Activated naive CD8-positive, alpha-beta T cell treated with anti-CD3 and anti-CD28 coated beads for 36 hours (primary cell): Measurements from ENCODE around the gene UNCX. TPM values are rescaled to one million over a fixed set of nuclear protein-coding genes. Genes with fewer than 3 reads are reported as not detected.
"Not testable (repeated sequence)": the region's sequence is repeated elsewhere in the genome, so short reads cannot be mapped to it uniquely, and the experiment has no call there.

Source experiments
- DNase-seq: peaks from one replicate; pipeline ENCODE4 v3.0.0; 2021
- H3K27ac Mint-ChIP-seq: one replicate; pipeline ENCODE4 v1.8.0; 2022; ENCODE audit warnings: mild to moderate bottlenecking, moderate library complexity, mixed read lengths
- H3K27me3 Mint-ChIP-seq: one replicate; pipeline ENCODE4 v1.8.0; 2022; ENCODE audit warnings: mild to moderate bottlenecking, mixed read lengths
- H3K36me3 Mint-ChIP-seq: one replicate; pipeline ENCODE4 v1.8.0; 2021; ENCODE audit warnings: mild to moderate bottlenecking, mixed read lengths
- H3K4me1 Mint-ChIP-seq: one replicate; pipeline ENCODE4 v1.8.0; 2021; ENCODE audit warnings: mixed read lengths
- H3K4me3 Mint-ChIP-seq: one replicate; pipeline ENCODE4 v1.8.0; 2022; ENCODE audit warnings: mild to moderate bottlenecking, moderate library complexity, mixed read lengths
- H3K9me3 Mint-ChIP-seq: one replicate; pipeline ENCODE4 v1.8.0; 2022; ENCODE audit warnings: mixed read lengths
- total RNA-seq, 2 experiments: library from RNA; stranded (reverse); gene quantifications; one replicate each; pipeline ENCODE4 v1.2.3, GENCODE V29; 2021

The UNCX gene
- total RNA-seq, 2 experiments from 2014 or later, result not detected

GRCh38 chr7:1278543-1278942 lies 45.9 kb downstream of the UNCX start:
- no peak overlapping the region for H3K4me3 Mint-ChIP-seq
- H3K27ac Mint-ChIP-seq, result no peak overlapping the region
- H3K36me3 Mint-ChIP-seq, result no peaks in the 10 kb centered on the region
- DNase-seq, result no peak
- H3K4me1 Mint-ChIP-seq, result no peaks in the 10 kb centered on the region
- H3K27me3 Mint-ChIP-seq, result peaks cover 19% of the 10 kb centered on the region
- H3K9me3 Mint-ChIP-seq, result peaks cover 4% of the 10 kb centered on the region

GRCh38 chr7:1279041-1279440 lies 46.4 kb downstream of the UNCX start:
- Mint-ChIP-seq H3K27me3 (peaks cover 19% of the 10 kb centered on the region), H3K9me3 (peaks cover 4% of the 10 kb centered on the region), H3K27ac (no peak overlapping the region), H3K36me3 (no peaks in the 10 kb centered on the region), H3K4me3 (no peak overlapping the region), H3K4me1 (no peaks in the 10 kb centered on the region)
- no peak for DNase-seq

- not testable (repeated sequence) for H3K4me1 Mint-ChIP-seq, H3K9me3 Mint-ChIP-seq, H3K36me3 Mint-ChIP-seq, H3K27ac Mint-ChIP-seq, H3K4me3 Mint-ChIP-seq, DNase-seq
- H3K27me3 Mint-ChIP-seq, result peaks cover 15% of the 10 kb centered on the region
Observed at GRCh38 chr7:1279895-1280294, 47.2 kb downstream of the UNCX start.

- H3K4me3 Mint-ChIP-seq, result no peak overlapping the region
- no peak overlapping the region for H3K27ac Mint-ChIP-seq
- DNase-seq, result no peak
- H3K4me1 Mint-ChIP-seq, result no peaks in the 10 kb centered on the region
- no peaks in the 10 kb centered on the region for H3K36me3 Mint-ChIP-seq
- H3K27me3 Mint-ChIP-seq, result peaks cover 15% of the 10 kb centered on the region
- peaks cover 4% of the 10 kb centered on the region for H3K9me3 Mint-ChIP-seq
Observed at GRCh38 chr7:1281068-1281467, 48.4 kb downstream of the UNCX start.

GRCh38 chr7:1282679-1283078 lies 50.0 kb downstream of the UNCX start:
- DNase-seq, result no peak
- Mint-ChIP-seq H3K4me1 (no peaks in the 10 kb centered on the region), H3K9me3 (peaks cover 4% of the 10 kb centered on the region), H3K27ac (no peak overlapping the region), H3K36me3 (no peaks in the 10 kb centered on the region), H3K4me3 (no peak overlapping the region), H3K27me3 (peaks cover 15% of the 10 kb centered on the region)

- Mint-ChIP-seq H3K36me3 (no peaks in the 10 kb centered on the region), H3K27ac (no peak overlapping the region), H3K27me3 (peaks cover 11% of the 10 kb centered on the region), H3K9me3 (peaks cover 4% of the 10 kb centered on the region), H3K4me3 (no peak overlapping the region), H3K4me1 (no peaks in the 10 kb centered on the region)
- DNase-seq, result no peak
Observed at GRCh38 chr7:1283337-1283736, 50.7 kb downstream of the UNCX start.

GRCh38 chr7:1283941-1284742 lies 51.5 kb downstream of the UNCX start:
- Mint-ChIP-seq H3K27me3 (peaks cover 6% of the 10 kb centered on the region), H3K9me3 (peaks cover 2% of the 10 kb centered on the region), H3K4me3 (no peak overlapping the region), H3K4me1 (no peaks in the 10 kb centered on the region), H3K27ac (no peak overlapping the region), H3K36me3 (no peaks in the 10 kb centered on the region)
- DNase-seq, result no peak

- no peak overlapping the region for H3K4me3 Mint-ChIP-seq
- H3K27ac Mint-ChIP-seq, result no peak overlapping the region
- no peak for DNase-seq
- H3K27me3 Mint-ChIP-seq, result peaks cover 13% of the 10 kb centered on the region
- peaks cover 2% of the 10 kb centered on the region for H3K9me3 Mint-ChIP-seq
- H3K36me3 Mint-ChIP-seq, result no peaks in the 10 kb centered on the region
- H3K4me1 Mint-ChIP-seq, result no peaks in the 10 kb centered on the region
Observed at GRCh38 chr7:1284743-1285458, 52.2 kb downstream of the UNCX start.

- no peak for DNase-seq
- no peaks in the 10 kb centered on the region for H3K36me3 Mint-ChIP-seq
- H3K4me1 Mint-ChIP-seq, result peaks cover 3% of the 10 kb centered on the region
- H3K9me3 Mint-ChIP-seq, result no peaks in the 10 kb centered on the region
- no peak overlapping the region for H3K27ac Mint-ChIP-seq
- no peak overlapping the region for H3K4me3 Mint-ChIP-seq
- peaks cover 21% of the 10 kb centered on the region for H3K27me3 Mint-ChIP-seq
Observed at GRCh38 chr7:1285556-1286301, 53.1 kb downstream of the UNCX start.

Other genes with a start within 250 kb of the UNCX start
- not detected for gene CYP2W1, start 249.7 kb upstream of the UNCX start, total RNA-seq
- gene GPR146, start 188.3 kb upstream of the UNCX start, total RNA-seq, result 1 to 10 TPM; 2.4 to 2.8 TPM
- gene GPER1, start 144.8 kb upstream of the UNCX start, total RNA-seq, result under 1 TPM; 0.14 to 0.37 TPM
- 10 to 100 TPM; 22.0 to 23.6 TPM for gene ZFAND2A, start 72.7 kb upstream of the UNCX start, total RNA-seq
- 1 to 10 TPM; 2.1 to 2.3 TPM for gene MICALL2, start 226.6 kb downstream of the UNCX start, total RNA-seq